GM06990 (cell line): Measurements from ENCODE around the gene SRGAP3.

Experiments used
- DNase-seq: peaks from one replicate; pipeline ENCODE4 v3.0.0-alpha.2; 2011; ENCODE audit not compliant: insufficient read length; ENCODE audit errors: extremely low read depth
- H3K27me3 ChIP-seq: replicated peaks from 2 replicates; pipeline ENCODE4 v1.6.0; 2011; ENCODE audit warnings: low read length; ENCODE audit not compliant: control insufficient read depth, insufficient read depth
- H3K36me3 ChIP-seq: 2 replicates; pipeline ENCODE4 v1.5.1; 2011; ENCODE audit warnings: low read length; ENCODE audit not compliant: control insufficient read depth, insufficient read depth
- H3K4me3 ChIP-seq: replicated peaks from 2 replicates; pipeline ENCODE4 v1.5.1; 2011; ENCODE audit warnings: low read depth, mild to moderate bottlenecking, control low read depth, low read length
- TF ChIP-seq, protein P1 (sequence below): IDR thresholded peaks from 2 replicates; pipeline ENCODE4 v1.5.1; 2011; ENCODE audit warnings: low read length, control low read depth, mild to moderate bottlenecking, inconsistent platforms; ENCODE audit not compliant: insufficient read depth, poor library complexity, severe bottlenecking

The SRGAP3 gene

DNA sequence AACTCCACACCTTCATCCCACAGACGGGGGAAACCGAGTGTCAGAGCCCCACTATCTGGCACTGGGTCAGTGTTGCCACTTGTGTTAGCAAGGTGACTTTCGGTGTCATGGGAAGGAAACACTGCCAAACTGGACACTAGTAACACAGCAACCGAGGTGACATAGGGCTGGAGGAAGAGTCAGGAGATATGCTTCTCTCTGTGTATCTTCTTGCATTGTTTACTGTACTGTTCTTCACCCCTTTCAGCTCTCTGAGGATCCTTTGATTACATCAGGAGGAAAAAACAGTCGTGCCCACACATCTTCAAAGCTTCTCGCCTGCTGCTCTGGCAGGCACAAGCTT is 176.8 kb downstream of the SRGAP3 start:
- Histone ChIP-seq H3K4me3 (no peak overlapping the region), H3K36me3 (no peaks in the 10 kb centered on the region), H3K27me3 (no peaks in the 10 kb centered on the region)
- TF ChIP-seq, protein P1, sequence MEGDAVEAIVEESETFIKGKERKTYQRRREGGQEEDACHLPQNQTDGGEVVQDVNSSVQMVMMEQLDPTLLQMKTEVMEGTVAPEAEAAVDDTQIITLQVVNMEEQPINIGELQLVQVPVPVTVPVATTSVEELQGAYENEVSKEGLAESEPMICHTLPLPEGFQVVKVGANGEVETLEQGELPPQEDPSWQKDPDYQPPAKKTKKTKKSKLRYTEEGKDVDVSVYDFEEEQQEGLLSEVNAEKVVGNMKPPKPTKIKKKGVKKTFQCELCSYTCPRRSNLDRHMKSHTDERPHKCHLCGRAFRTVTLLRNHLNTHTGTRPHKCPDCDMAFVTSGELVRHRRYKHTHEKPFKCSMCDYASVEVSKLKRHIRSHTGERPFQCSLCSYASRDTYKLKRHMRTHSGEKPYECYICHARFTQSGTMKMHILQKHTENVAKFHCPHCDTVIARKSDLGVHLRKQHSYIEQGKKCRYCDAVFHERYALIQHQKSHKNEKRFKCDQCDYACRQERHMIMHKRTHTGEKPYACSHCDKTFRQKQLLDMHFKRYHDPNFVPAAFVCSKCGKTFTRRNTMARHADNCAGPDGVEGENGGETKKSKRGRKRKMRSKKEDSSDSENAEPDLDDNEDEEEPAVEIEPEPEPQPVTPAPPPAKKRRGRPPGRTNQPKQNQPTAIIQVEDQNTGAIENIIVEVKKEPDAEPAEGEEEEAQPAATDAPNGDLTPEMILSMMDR = no peak
- DNase-seq = no peak

GRCh38 chr3:9071936-9072666 is 177.3 kb downstream of the SRGAP3 start:
- no peaks in the 10 kb centered on the region for H3K27me3 ChIP-seq
- TF ChIP-seq, protein P1 = no peak
- DNase-seq = no peak
- no peak overlapping the region for H3K4me3 ChIP-seq
- H3K36me3 ChIP-seq = no peaks in the 10 kb centered on the region

DNA sequence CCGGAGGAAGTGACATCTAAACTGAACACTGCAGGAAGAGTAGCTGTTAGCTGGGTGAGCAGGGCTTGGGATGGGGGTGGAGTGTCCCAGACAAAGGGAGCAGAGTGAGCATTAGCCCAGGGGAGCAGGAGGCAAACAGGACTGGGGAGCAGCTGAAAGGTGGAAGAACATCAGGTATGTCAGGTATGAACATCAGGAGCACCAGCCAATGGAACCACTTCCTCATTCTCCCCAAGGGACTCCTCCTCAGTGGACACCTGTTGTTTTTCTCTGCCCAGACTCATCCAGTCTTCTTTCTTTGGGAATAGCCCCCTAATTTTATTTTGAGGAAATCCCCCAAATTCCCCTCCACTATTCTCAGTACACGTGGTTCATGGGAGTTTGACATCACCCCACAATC is 178.5 kb downstream of the SRGAP3 start:
- TF ChIP-seq, protein P1 = no peak
- no peak for DNase-seq
- no peak overlapping the region for H3K4me3 ChIP-seq
- H3K36me3 ChIP-seq = no peaks in the 10 kb centered on the region
- no peaks in the 10 kb centered on the region for H3K27me3 ChIP-seq

- TF ChIP-seq, protein P1 = no peak
- H3K4me3 ChIP-seq = no peak overlapping the region
- DNase-seq = no peak
These were observed 179.5 kb downstream of the SRGAP3 start for GRCh38 chr3:9069971-9070370.

DNA sequence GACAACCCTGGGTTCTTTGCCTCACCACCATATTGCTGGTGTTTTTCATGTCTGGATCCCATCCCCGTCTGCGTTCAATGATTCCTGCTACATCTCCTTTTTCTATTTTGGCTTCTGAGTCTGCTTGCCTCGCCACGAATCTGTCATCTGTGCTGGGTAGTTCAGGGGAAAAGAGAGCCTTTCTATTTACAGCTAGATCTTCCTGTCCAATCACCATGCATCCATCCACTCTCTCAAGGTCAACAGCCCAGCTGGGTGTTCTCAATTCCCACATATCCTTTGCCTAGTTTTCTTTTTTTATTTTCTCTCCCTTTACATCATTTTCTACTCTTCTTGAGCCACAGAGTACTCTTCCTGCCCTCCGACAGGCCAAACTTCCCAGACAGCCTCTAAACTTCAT is 181.4 kb downstream of the SRGAP3 start:
- no peak for DNase-seq
- Histone ChIP-seq H3K4me3 (no peak overlapping the region), H3K27me3 (no peaks in the 10 kb centered on the region), H3K36me3 (no peaks in the 10 kb centered on the region)
- TF ChIP-seq, protein P1 = no peak

More at GRCh38 chr3:9069971-9070370, 179.5 kb downstream of the SRGAP3 start:
- no peaks in the 10 kb centered on the region for H3K27me3 ChIP-seq
- no peaks in the 10 kb centered on the region for H3K36me3 ChIP-seq
